Parietal lobe (tissue), 2 donors: Measurements from ENCODE around the gene RASSF5. TPM values are rescaled to one million over a fixed set of nuclear protein-coding genes. Genes with fewer than 3 reads are reported as not detected.

Experiments
- small RNA-seq: library from RNA; depleted of rRNA; stranded (forward); fragments of <200 nt; gene quantifications from one replicate; pipeline ENCODE3, GENCODE V24; 2014; ENCODE audit warnings: low replicate concordance
- total RNA-seq: library from RNA; depleted of rRNA; stranded (reverse); fragments of >200 nt; gene quantifications from one replicate; pipeline ENCODE4 v1.2.3, GENCODE V29; 2014

Gene RASSF5, protein sequence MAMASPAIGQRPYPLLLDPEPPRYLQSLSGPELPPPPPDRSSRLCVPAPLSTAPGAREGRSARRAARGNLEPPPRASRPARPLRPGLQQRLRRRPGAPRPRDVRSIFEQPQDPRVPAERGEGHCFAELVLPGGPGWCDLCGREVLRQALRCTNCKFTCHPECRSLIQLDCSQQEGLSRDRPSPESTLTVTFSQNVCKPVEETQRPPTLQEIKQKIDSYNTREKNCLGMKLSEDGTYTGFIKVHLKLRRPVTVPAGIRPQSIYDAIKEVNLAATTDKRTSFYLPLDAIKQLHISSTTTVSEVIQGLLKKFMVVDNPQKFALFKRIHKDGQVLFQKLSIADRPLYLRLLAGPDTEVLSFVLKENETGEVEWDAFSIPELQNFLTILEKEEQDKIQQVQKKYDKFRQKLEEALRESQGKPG
- total RNA-seq: 1.3 TPM

DNA sequence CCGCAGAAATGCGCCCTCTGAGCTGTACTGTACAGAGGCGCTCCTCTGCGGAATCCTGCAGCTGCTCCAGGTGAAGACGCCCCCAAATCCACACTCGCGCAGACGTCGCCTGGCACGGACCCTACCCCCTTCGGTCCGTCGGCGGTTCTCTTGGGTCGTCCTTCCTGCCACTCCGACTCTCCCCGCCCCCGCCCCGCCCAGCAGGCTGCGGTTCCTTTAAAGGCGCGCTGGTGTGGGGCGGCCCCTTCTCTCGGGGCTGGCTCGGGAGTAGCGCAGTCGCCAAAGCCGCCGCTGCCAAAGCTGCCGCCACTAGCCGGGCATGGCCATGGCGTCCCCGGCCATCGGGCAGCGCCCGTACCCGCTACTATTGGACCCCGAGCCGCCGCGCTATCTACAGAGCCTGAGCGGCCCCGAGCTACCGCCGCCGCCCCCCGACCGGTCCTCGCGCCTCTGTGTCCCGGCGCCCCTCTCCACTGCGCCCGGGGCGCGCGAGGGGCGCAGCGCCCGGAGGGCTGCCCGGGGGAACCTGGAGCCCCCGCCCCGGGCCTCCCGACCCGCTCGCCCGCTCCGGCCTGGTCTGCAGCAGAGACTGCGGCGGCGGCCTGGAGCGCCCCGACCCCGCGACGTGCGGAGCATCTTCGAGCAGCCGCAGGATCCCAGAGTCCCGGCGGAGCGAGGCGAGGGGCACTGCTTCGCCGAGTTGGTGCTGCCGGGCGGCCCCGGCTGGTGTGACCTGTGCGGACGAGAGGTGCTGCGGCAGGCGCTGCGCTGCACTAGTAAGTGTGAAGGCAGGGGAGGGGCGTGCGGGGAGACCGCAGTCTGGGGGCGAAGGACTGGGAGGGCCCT, at the start of gene RASSF5:
Gene RASSF5, plus strand, starts transcription at position 248 of the 846 bp plus-strand sequence. Its CDS starts 72 bp downstream, at position 320.

DNA sequence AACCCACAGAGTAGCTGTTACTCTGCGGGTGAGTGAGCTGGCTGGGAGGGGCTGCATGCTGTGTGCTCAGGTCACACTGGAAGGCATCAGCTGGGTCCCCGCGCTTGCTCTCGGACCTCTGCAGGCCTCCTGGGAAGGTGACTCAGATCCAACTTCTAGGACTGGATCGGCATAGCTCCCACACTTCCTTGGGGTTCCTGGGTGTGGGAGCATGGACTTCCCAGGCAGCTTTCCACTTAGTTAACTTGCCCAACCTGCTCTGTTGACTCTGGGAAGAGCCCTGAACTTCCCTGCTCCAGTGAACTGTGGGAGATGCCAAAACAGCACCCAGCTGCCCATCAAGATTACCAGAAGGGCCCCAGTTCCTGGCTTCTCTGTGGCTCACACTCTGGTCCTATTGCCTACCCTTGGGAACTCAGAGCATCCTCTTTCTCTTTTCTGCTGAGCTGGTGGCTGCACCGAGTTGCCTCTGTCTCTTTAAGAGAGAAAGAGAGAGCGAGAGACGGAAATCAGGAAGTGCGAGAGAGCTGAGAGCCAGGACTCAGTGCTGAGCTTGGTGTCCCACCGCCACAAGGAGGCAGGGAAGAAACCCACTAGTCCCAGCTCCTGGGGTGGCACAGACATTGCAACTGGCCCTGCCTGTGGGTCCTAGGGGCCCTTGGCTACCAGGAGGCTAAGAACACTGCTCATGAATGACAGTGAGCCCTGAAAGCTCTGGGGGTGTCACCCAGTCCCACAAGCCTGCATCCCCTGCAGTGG, 37.2 kb upstream of the RASSF5 start, which contains the start of gene IKBKE:
Gene IKBKE, plus strand, starts transcription at position 544 of the 759 bp plus-strand sequence. CDS start 2,752 bp downstream, outside the sequence.

GRCh38 chr1:206612129-206612876, 105.0 kb downstream of the RASSF5 start, which contains the start of gene EIF2D:
Gene EIF2D (minus strand): TSS chr1:206612465. CDS start chr1:206612342, 123 bp downstream.

GRCh38 chr1:206635080-206635977, 128.0 kb downstream of the RASSF5 start, which contains the start of gene DYRK3:
Gene DYRK3 (plus strand): TSS chr1:206635536. CDS start chr1:206635704, 168 bp downstream.

Small RNAs within 50 kb of the gene (small RNA-seq; reads per million reads assigned to genes)
- not detected for gene MIR6769B

Other genes starting within 250 kb of the RASSF5 start
- 0.94 TPM for gene IKBKE, start 37.1 kb upstream of the RASSF5 start, total RNA-seq
- 23.5 TPM for gene EIF2D, start 104.9 kb downstream of the RASSF5 start, total RNA-seq
- gene DYRK3, start 128.0 kb downstream of the RASSF5 start, total RNA-seq: 13.5 TPM
- gene MAPKAPK2, start 177.4 kb downstream of the RASSF5 start, total RNA-seq: 11.3 TPM